B cell (primary cell): Measurements from ENCODE around the gene OGT. TPM values are rescaled to one million over a fixed set of nuclear protein-coding genes. Genes with fewer than 3 reads are reported as not detected.
"Not testable (repeated sequence)": the region's sequence is repeated elsewhere in the genome, so short reads cannot be mapped to it uniquely, and the experiment has no call there.

Experiments used
- ATAC-seq: fragments of 200-7000 bp; cut with Tn5 transposase; one replicate; pipeline ENCODE4 v1.10.0; 2021; ENCODE audit warnings: low read depth, mild to moderate bottlenecking, moderate number of reproducible peaks, moderate library complexity
- CTCF ChIA-PET: fragments of 350-600 bp; sonication (Branson Sonifier 250); formaldehyde crosslinking; loops from one replicate; lab custom pipeline; 2021; ENCODE audit warnings: antibody characterized with exemption, inconsistent platforms; lab: Charles Lee
- POLR2A ChIA-PET: fragments of 350-600 bp; sonication (Branson Sonifier 250); formaldehyde crosslinking; loops from one replicate; lab custom pipeline; 2021; ENCODE audit warnings: antibody characterized with exemption; lab: Charles Lee
- DNase-seq: peaks from one replicate; pipeline ENCODE4 v3.0.0; 2013
- H2AFZ ChIP-seq: 2 replicates; pipeline ENCODE4 v1.6.1; 2012; ENCODE audit warnings: mild to moderate bottlenecking, low read depth, low read length; ENCODE audit not compliant: insufficient read depth, poor library complexity, severe bottlenecking
- H3K27ac ChIP-seq, 2 donors: 1 replicate in 1 of 2; 2 replicates in 1 of 2; pipeline ENCODE4 v1.5.1; 2012 to 2013; ENCODE audit warnings: low read length in 2 of 2, mild to moderate bottlenecking in 2 of 2, moderate library complexity in 1 of 2
- H3K27me3 ChIP-seq, 4 experiments: fragments of 200-600 bp in 1 of 4; sonication (generic) in 1 of 4; replicated peaks in 1 of 4; 1 replicate in 2 of 4; 2 replicates in 2 of 4; pipeline versions ENCODE4 v1.6.1 to v1.7.0; 2013 to 2016; ENCODE audit warnings: low read length in 3 of 4, mild to moderate bottlenecking in 2 of 4, mixed read lengths in 1 of 4, moderate library complexity in 1 of 4; ENCODE audit not compliant: insufficient read depth in 4 of 4, control insufficient read depth in 3 of 4; ENCODE audit errors: control extremely low read depth in 1 of 4
- H3K36me3 ChIP-seq, 2 experiments: replicated peaks in 1 of 2; 1 replicate in 1 of 2; 2 replicates in 1 of 2; pipeline versions ENCODE4 v1.6.1 to v1.7.1; 2013; ENCODE audit warnings: low read length in 1 of 2; ENCODE audit not compliant: insufficient read depth in 2 of 2, control insufficient read depth in 1 of 2; ENCODE audit errors: control extremely low read depth in 1 of 2, extremely low read depth in 1 of 2
- H3K4me1 ChIP-seq, 2 donors: fragments of 200-600 bp in 1 of 2; sonication (generic) in 1 of 2; 1 replicate in 1 of 2; 2 replicates in 1 of 2; pipeline versions ENCODE4 v1.5.1 to v1.6.1; 2013 to 2017; ENCODE audit warnings: low read length in 2 of 2; ENCODE audit not compliant: control insufficient read depth in 2 of 2, insufficient read depth in 2 of 2
- H3K4me2 ChIP-seq: replicated peaks from 2 replicates; pipeline ENCODE3; 2012; ENCODE audit warnings: mild to moderate bottlenecking, low read depth, low read length; ENCODE audit not compliant: poor library complexity, severe bottlenecking
- H3K4me3 ChIP-seq, 5 experiments: fragments of 200-600 bp in 1 of 5; sonication (generic) in 1 of 5; 1 replicate in 3 of 5; 2 replicates in 2 of 5; pipeline versions ENCODE4 v1.5.1 to v1.7.0; 2011 to 2016; ENCODE audit warnings: low read length in 4 of 5, mild to moderate bottlenecking in 4 of 5, low read depth in 2 of 5, control low read depth in 1 of 5, moderate library complexity in 1 of 5; ENCODE audit not compliant: insufficient read depth in 1 of 5; ENCODE audit errors: control extremely low read depth in 1 of 5, extremely low read depth in 1 of 5
- H3K79me2 ChIP-seq: fragments of 200-600 bp; sonication (generic); one replicate; pipeline ENCODE4 v1.6.0; 2016; ENCODE audit warnings: low read length; ENCODE audit not compliant: control insufficient read depth, insufficient read depth
- H3K9ac ChIP-seq: fragments of 200-600 bp; sonication (generic); 2 replicates; pipeline ENCODE4 v1.6.1; 2017; ENCODE audit warnings: mild to moderate bottlenecking, low read length, moderate library complexity
- H3K9me3 ChIP-seq, 3 donors: one replicate each; pipeline versions ENCODE4 v1.6.1 to v1.7.1; 2013; ENCODE audit warnings: low read length in 2 of 3; ENCODE audit not compliant: control insufficient read depth in 2 of 3, insufficient read depth in 1 of 3; ENCODE audit errors: control extremely low read depth in 1 of 3
- H4K20me1 ChIP-seq: 2 replicates; pipeline ENCODE4 v1.6.0; 2012; ENCODE audit warnings: mild to moderate bottlenecking, low read length; ENCODE audit not compliant: insufficient read depth, control insufficient read depth, poor library complexity, severe bottlenecking
- H3K27ac Mint-ChIP-seq: one replicate; pipeline ENCODE4 v1.8.0; 2021; ENCODE audit warnings: mixed read lengths
- H3K27me3 Mint-ChIP-seq: one replicate; pipeline ENCODE4 v1.8.0; 2021; ENCODE audit warnings: mixed read lengths
- H3K4me1 Mint-ChIP-seq: one replicate; pipeline ENCODE4 v1.8.0; 2021; ENCODE audit warnings: mixed read lengths
- H3K4me3 Mint-ChIP-seq: one replicate; pipeline ENCODE4 v1.8.0; 2021; ENCODE audit warnings: mixed read lengths
- H3K9me3 Mint-ChIP-seq: one replicate; pipeline ENCODE4 v1.8.0; 2022; ENCODE audit warnings: mixed read lengths; ENCODE audit not compliant: insufficient read depth
- EZH2 ChIP-seq: IDR thresholded peaks from 2 replicates; pipeline ENCODE4 v1.6.1; 2012; ENCODE audit warnings: borderline replicate concordance, low read depth, mild to moderate bottlenecking, moderate library complexity, low read length; ENCODE audit not compliant: insufficient read depth, poor library complexity, severe bottlenecking
- WGBS: methylation state at CpG from one replicate; pipeline ENCODE4 v1.1.5; 2013; ENCODE audit warnings: missing lambda C conversion rate; ENCODE audit not compliant: insufficient coverage; 5-methylcytosine and 5-hydroxymethylcytosine counted together
- intact Hi-C: fragments of 100-400 bp; cut with micrococcal nuclease; formaldehyde crosslinking; loops from one replicate; pipeline ENCODE4 v1.10.0; 2022
- polyA plus RNA-seq: library from polyadenylated mRNA; depleted of rRNA; stranded (reverse); fragments of >200 nt; gene quantifications from 2 replicates; pipeline ENCODE4 v1.2.3, GENCODE V29; 2012
- total RNA-seq, 2 donors: library from RNA; stranded (reverse); fragments of 120-200 nt in 1 of 2; gene quantifications; 1 replicate in 1 of 2; 2 replicates in 1 of 2; pipeline versions ENCODE4 v1.2.3 to v1.2.4, GENCODE V29; 2013 to 2022
- TF ChIP-seq, protein P1 (sequence below): fragments of 200-600 bp; IDR thresholded peaks from one replicate; pipeline ENCODE4 v1.8.0; 2022; ENCODE audit warnings: antibody characterized with exemption, mild to moderate bottlenecking

The OGT gene
- total and polyA plus RNA-seq, 2 donors (not counting 1 experiment from before 2014, with no cell fraction given) = 235 to 307 TPM

DNA sequence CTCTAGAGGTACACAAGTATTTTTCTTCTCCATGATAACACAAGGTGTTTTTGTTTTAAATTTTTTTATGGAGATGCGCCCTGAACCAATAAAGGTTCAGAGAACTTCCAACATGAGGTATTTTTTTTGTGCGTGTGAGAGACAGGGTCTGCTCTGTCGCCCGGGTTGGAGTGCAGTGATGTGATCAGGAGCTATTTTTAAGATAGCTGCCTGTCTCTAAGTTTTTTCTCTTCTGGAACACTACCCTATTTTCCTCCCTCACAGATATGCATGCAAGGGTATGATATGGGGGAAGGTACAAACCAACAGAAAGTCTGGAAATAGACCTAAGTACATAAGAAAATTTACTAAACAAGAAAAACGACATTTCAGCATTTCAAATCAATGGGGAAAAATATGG lies 48.3 kb downstream of the OGT start:
- ATAC-seq = no peak
- TF ChIP-seq, protein P1, sequence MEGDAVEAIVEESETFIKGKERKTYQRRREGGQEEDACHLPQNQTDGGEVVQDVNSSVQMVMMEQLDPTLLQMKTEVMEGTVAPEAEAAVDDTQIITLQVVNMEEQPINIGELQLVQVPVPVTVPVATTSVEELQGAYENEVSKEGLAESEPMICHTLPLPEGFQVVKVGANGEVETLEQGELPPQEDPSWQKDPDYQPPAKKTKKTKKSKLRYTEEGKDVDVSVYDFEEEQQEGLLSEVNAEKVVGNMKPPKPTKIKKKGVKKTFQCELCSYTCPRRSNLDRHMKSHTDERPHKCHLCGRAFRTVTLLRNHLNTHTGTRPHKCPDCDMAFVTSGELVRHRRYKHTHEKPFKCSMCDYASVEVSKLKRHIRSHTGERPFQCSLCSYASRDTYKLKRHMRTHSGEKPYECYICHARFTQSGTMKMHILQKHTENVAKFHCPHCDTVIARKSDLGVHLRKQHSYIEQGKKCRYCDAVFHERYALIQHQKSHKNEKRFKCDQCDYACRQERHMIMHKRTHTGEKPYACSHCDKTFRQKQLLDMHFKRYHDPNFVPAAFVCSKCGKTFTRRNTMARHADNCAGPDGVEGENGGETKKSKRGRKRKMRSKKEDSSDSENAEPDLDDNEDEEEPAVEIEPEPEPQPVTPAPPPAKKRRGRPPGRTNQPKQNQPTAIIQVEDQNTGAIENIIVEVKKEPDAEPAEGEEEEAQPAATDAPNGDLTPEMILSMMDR = no peak
- no peak for TF ChIP-seq EZH2
- Histone ChIP-seq H3K4me1 (no peaks in the 10 kb centered on the region), H3K27ac (no peak overlapping the region), H3K36me3 (peaks cover 0 to 4% of the 10 kb centered on the region in 2 experiments), H3K9me3 (peaks cover 0 to 2% (median 0%) of the 10 kb centered on the region in 3 donors), H4K20me1 (peaks cover 10% of the 10 kb centered on the region), H3K9ac (no peak overlapping the region), H2AFZ (no peak overlapping the region), H3K27me3 (no peaks in the 10 kb centered on the region), H3K4me3 (no peak overlapping the region), H3K79me2 (no peaks in the 10 kb centered on the region), H3K4me2 (no peak overlapping the region)
- intact Hi-C loops = no loop called here
- ChIA-PET CTCF (no interaction called here), POLR2A (no interaction called here)
- Mint-ChIP-seq H3K4me1 (no peaks in the 10 kb centered on the region), H3K27ac (no peak overlapping the region), H3K9me3 (no peaks in the 10 kb centered on the region), H3K27me3 (no peaks in the 10 kb centered on the region), H3K4me3 (no peak overlapping the region)
- DNase-seq = no peak
- WGBS = no CpG with 5 or more reads among the region's 5 CpGs

GRCh38 chrX:71586929-71587328 lies 54.0 kb downstream of the OGT start:
- WGBS = 100% methylated on average over 1 of the region's 2 CpGs
- Histone ChIP-seq H4K20me1 (no peaks in the 10 kb centered on the region), H3K9ac (no peak overlapping the region), H3K36me3 (no peaks in the 10 kb centered on the region), H3K4me1 (no peaks in the 10 kb centered on the region), H3K4me3 (no peak overlapping the region), H3K4me2 (no peak overlapping the region), H3K9me3 (no peaks in the 10 kb centered on the region), H2AFZ (no peak overlapping the region), H3K27me3 (no peaks in the 10 kb centered on the region), H3K27ac (no peak overlapping the region), H3K79me2 (no peaks in the 10 kb centered on the region)
- H3K27me3 Mint-ChIP-seq = no peaks in the 10 kb centered on the region
- no peaks in the 10 kb centered on the region for H3K9me3 Mint-ChIP-seq
- TF ChIP-seq, protein P1 = no peak
- no peak for TF ChIP-seq EZH2
- intact Hi-C loops = no loop called here
- CTCF ChIA-PET = no interaction called here
- no peaks in the 10 kb centered on the region for H3K4me1 Mint-ChIP-seq
- ATAC-seq = no peak
- POLR2A ChIA-PET = no interaction called here
- DNase-seq = no peak
- H3K27ac Mint-ChIP-seq = no peak overlapping the region
- H3K4me3 Mint-ChIP-seq = no peak overlapping the region

DNA sequence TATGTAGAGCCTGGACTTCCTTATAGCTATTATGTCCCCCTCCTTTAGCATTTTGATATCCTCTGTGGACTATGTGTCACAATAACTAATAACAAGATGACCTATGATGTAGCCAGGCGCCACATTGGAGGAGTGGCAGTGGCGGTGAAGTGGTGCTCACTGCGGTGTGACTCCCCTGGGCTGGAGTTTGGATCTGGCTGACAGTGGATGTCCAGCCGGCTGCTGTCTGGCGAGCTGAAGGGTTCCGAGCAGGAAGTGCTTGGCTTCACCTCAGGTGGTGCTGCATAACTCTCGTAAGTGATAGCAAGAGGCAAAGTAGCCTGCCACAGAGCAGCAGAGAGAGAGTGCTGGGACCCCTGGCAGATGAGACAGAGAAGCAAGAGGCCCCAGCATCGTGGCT lies 60.3 kb downstream of the OGT start:
- H3K9me3 Mint-ChIP-seq, DNase-seq, H3K4me1 Mint-ChIP-seq, H4K20me1 ChIP-seq, H3K9me3 ChIP-seq, H3K4me1 ChIP-seq, CTCF ChIA-PET, H3K79me2 ChIP-seq, H3K27ac ChIP-seq, H3K4me2 ChIP-seq, POLR2A ChIA-PET, H3K27me3 Mint-ChIP-seq, H3K27me3 ChIP-seq, H3K4me3 Mint-ChIP-seq, ATAC-seq, H3K9ac ChIP-seq, intact Hi-C loops, H2AFZ ChIP-seq, H3K27ac Mint-ChIP-seq, H3K4me3 ChIP-seq: not testable (repeated sequence)
- no CpG with 5 or more reads among the region's 8 CpGs for WGBS
- peaks cover 0 to 14% of the 10 kb centered on the region in 2 experiments for H3K36me3 ChIP-seq
